ENCODE measurements around the gene ZNF19. TPM values are rescaled to one million over a fixed set of nuclear protein-coding genes. Genes with fewer than 3 reads are reported as not detected.

Gene ZNF19
- total and polyA plus RNA-seq, 2 donors (not counting 3 experiments of a cell fraction or from before 2014, with no cell fraction given) = 0.98 to 2.6 TPM

DNA sequence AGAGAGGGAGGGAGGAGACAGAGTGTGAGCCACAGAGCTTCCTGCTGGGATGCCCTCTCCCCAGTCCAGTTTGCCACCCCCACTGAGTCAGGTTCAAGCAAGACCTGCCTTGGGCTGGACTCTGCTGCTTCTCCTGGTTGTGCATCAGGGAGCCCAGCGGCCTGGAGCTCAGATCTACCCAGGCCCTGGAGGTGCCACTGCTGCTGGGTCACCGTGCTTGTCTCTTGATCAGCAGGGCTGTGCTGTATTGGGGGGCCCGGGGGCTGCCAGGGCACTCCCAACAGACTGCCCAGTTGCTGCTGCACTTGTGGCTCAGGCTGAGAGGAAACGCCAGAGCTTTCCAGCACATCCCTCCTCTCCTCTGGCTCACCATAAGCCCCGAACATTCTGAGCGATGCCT, 56.2 kb downstream of the ZNF19 start:
- H4K20me1 ChIP-seq (replicated peaks; ENCODE audit: control insufficient read depth, extremely low read depth, insufficient read depth, low read length) = no peaks in the 10 kb centered on the region
- H3K36me3 ChIP-seq (ENCODE audit: control insufficient read depth in 2 of 2, extremely low read depth in 1 of 2, insufficient read depth in 2 of 2, low read length in 2 of 2) = no peaks in the 10 kb centered on the region
- FAIRE-seq (no peak), DNase-seq (ENCODE audit: low read depth, low spot score) (no peak)
- H3K4me3 ChIP-seq (replicated peaks in 1 of 3; ENCODE audit: insufficient read depth in 1 of 3, low read depth in 1 of 3, low read length in 3 of 3) = no peak overlapping the region
- H3K9ac ChIP-seq (replicated peaks; ENCODE audit: extremely low read depth, insufficient read depth, low read length) = no peak overlapping the region
- dilution Hi-C loops (cut with MboI; ENCODE audit: extremely low pct_ligation_motif_present, low sequenced_read_pairs) (no loop called here), intact Hi-C loops (cut with micrococcal nuclease) (no loop called here)
- H3K9me1 ChIP-seq (replicated peaks; ENCODE audit: control insufficient read depth, extremely low read depth, insufficient read depth, low read length) = no peaks in the 10 kb centered on the region
- POLR2A ChIA-PET = no interaction called here
- no peaks in the 10 kb centered on the region for H3K9me3 ChIP-seq (replicated peaks; ENCODE audit: control insufficient read depth, insufficient read depth, low read length)
- TF ChIP-seq MAX (IDR thresholded peaks at IDR 0.05; ENCODE audit: insufficient read depth, insufficient read length) (no peak), GATA2 (IDR thresholded peaks at IDR 0.05; ENCODE audit: insufficient read depth, insufficient read length, low read depth, low read length) (no peak), EZH2 (IDR thresholded peaks at IDR 0.05; ENCODE audit: borderline replicate concordance, low read depth, low read length, severe bottlenecking) (no peak), POLR2A (IDR thresholded peaks at IDR 0.05; ENCODE audit: low read depth, low read length) (no peak), FOS (IDR thresholded peaks at IDR 0.05; ENCODE audit: borderline replicate concordance, insufficient read depth, low read length) (no peak), MYC (IDR thresholded peaks at IDR 0.05; ENCODE audit: low read depth, low read length) (no peak), JUN (IDR thresholded peaks at IDR 0.05; ENCODE audit: borderline replicate concordance, insufficient read depth, insufficient read length, low read depth) (no peak), POLR2AphosphoS5 (IDR thresholded peaks at IDR 0.05; ENCODE audit: insufficient read depth, low read depth, low read length) (no peak)
- TF ChIP-seq, protein P1, sequence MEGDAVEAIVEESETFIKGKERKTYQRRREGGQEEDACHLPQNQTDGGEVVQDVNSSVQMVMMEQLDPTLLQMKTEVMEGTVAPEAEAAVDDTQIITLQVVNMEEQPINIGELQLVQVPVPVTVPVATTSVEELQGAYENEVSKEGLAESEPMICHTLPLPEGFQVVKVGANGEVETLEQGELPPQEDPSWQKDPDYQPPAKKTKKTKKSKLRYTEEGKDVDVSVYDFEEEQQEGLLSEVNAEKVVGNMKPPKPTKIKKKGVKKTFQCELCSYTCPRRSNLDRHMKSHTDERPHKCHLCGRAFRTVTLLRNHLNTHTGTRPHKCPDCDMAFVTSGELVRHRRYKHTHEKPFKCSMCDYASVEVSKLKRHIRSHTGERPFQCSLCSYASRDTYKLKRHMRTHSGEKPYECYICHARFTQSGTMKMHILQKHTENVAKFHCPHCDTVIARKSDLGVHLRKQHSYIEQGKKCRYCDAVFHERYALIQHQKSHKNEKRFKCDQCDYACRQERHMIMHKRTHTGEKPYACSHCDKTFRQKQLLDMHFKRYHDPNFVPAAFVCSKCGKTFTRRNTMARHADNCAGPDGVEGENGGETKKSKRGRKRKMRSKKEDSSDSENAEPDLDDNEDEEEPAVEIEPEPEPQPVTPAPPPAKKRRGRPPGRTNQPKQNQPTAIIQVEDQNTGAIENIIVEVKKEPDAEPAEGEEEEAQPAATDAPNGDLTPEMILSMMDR (IDR thresholded peaks at IDR 0.05; ENCODE audit: extremely low read depth in 1 of 2, insufficient read depth in 1 of 2, low read depth in 1 of 2, low read length in 2 of 2) = no peak
- no peaks in the 10 kb centered on the region for H3K4me1 ChIP-seq (ENCODE audit: control insufficient read depth, extremely low read depth, insufficient read depth, low read length)
- H3K27me3 ChIP-seq (ENCODE audit: control insufficient read depth in 2 of 2, insufficient read depth in 2 of 2, low read length in 2 of 2) = no peaks in the 10 kb centered on the region
- H3K4me2 ChIP-seq (ENCODE audit: insufficient read depth, low read length) = no peak overlapping the region
- no TSS peak for BruUV-seq (replicated peaks)
- no peak overlapping the region for H3K27ac ChIP-seq (ENCODE audit: insufficient read depth, low read depth, low read length)
- CTCF ChIA-PET = interaction anchor here (1.4 kb wide), 1 partner anchor 67 kb away, joined by 5 read pairs; no protein-coding TSS in a partner anchor
- no peaks in the 10 kb centered on the region for H3K79me2 ChIP-seq (ENCODE audit: control insufficient read depth, insufficient read depth, low read length)
- no peak overlapping the region for H2AFZ ChIP-seq (ENCODE audit: low read depth, low read length)

All from endothelial cell of umbilical vein (primary cell).